Activated CD8-positive, alpha-beta memory T cell treated with anti-CD3 and anti-CD28 coated beads for 4 hours (primary cell): ENCODE measurements around the gene POLR2J2.
"Not testable (repeated sequence)": the region's sequence is repeated elsewhere in the genome, so short reads cannot be mapped to it uniquely, and the experiment has no call there.

Experiments
- DNase-seq, 2 donors: peaks; one replicate each; pipeline ENCODE4 v3.0.0-alpha.2; 2020; ENCODE audit warnings: low read depth in 2 of 2

POLR2J2 gene

DNA sequence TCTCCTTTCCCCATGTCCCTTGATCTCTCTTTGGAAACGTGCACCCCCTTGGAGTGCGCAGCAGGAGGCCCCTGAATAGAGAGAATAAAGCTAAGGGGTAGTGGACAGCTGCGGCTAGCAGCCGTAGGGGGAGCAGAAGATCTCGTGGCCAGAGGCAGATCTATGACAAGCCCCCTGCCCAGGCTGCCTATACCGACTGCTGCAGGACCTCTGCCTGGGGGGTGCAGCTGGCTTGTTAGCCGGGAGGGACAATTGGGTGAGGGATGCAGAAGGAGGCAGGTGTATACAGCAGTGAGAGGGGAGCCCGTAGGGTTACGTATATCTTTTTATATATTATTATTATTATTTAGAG, 469 bp upstream of the POLR2J2 start:
- not testable (repeated sequence) for DNase-seq

DNA sequence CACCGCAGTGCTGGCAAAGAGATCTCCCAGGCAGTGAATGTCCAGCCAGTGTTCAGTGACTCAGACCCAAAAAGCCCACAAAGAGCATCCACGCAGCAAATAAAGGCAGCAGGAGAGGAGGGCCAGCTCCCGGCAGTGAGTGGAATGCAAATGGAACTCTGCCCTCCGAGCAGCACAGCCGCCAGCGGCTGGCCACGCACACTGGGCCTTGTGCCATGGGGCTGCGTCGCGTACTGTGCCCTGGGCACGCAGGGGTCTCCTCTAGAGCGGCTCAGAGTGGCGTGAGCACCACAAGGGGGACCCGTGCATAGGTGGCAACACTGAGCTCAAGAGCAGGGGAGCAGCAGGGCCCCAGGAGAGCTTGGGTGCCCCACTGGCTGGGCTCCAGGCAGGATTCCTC, 3.9 kb downstream of the POLR2J2 start:
- not testable (repeated sequence) for DNase-seq

- DNase-seq = not testable (repeated sequence)
Measured at GRCh38 chr7:102666850-102667249, 4.6 kb downstream of the POLR2J2 start.

- not testable (repeated sequence) for DNase-seq
Measured at GRCh38 chr7:102664765-102665164, 6.7 kb downstream of the POLR2J2 start.

GRCh38 chr7:102649924-102650323, 21.5 kb downstream of the POLR2J2 start, which contains the start of gene SPDYE2B:
TSS of gene SPDYE2B (plus strand) at chr7:102650319. CDS start at chr7:102652349, 2,030 bp downstream.
- not testable (repeated sequence) for DNase-seq

- not testable (repeated sequence) for DNase-seq
Measured at GRCh38 chr7:102647813-102648212, 23.6 kb downstream of the POLR2J2 start.

DNA sequence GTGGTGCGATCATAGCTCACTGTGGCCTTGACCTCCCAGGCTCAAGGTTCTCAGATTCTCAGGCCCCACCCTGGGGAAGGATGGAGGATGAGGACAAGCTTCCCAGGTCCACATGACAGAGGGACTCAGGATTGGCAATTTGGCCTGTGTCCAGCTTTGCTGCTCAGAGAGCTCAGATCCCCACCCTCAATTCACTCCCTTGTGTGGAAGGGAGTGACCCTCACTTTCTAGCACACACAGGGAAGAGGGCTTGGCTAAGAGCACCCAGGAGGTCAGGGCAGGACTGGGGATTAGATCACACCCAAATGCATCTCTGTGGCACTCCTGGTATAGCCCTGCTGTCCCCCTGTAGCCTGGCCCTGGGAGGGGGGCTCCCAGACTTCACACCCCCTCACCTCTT, 28.1 kb downstream of the POLR2J2 start:
- not testable (repeated sequence) for DNase-seq

- not testable (repeated sequence) for DNase-seq
Measured at GRCh38 chr7:102642691-102643090, 28.8 kb downstream of the POLR2J2 start, which contains the start of gene UPK3BL1. TSS of gene UPK3BL1 (minus strand) at chr7:102642791. CDS start at chr7:102642741, 50 bp downstream.

- DNase-seq = not testable (repeated sequence)
Measured at GRCh38 chr7:102638848-102639247, 32.6 kb downstream of the POLR2J2 start.

DNA sequence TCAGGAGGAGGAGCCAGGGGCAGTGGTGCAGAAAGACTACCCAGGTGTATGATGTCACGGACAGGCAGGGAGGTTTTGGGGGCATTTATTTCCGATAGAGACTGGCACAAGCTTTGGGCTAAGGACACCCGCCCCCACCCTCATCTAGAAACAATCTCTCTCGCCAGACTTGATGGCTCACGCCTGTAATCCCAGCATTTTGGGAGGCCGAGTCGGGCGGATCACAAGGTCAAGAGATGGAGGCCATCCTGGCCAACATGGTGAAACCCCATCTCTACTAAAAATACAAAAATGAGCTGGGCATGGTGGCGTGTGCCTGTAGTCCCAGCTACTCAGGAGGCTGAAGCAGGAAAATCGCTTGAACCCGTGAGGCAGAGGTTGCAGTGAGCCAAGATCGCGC, 34.5 kb downstream of the POLR2J2 start:
- DNase-seq = not testable (repeated sequence)

DNA sequence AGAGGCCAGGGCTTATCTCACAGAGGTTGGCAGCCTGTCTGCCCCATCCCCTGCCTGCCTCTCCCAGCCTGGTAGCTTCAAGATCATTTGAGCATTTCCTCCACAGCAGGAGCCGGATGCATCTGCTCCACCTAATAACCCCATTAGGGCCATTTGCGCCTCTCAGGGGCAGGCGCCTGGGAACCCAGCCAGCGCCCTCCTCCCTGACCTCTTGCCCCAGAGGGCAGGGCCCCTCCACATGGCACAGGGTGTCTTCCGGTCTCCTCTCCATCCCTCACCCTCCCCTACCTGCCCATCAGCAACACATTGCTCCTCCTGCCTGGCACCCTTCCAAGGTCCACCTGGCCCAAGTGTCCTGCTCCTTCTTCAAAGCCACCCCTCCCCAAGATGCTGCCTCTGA, 36.1 kb downstream of the POLR2J2 start:
- not testable (repeated sequence) for DNase-seq

GRCh38 chr7:102634299-102634698, 37.2 kb downstream of the POLR2J2 start:
- not testable (repeated sequence) for DNase-seq

- not testable (repeated sequence) for DNase-seq
Measured at GRCh38 chr7:102630622-102631021, 40.8 kb downstream of the POLR2J2 start.

DNA sequence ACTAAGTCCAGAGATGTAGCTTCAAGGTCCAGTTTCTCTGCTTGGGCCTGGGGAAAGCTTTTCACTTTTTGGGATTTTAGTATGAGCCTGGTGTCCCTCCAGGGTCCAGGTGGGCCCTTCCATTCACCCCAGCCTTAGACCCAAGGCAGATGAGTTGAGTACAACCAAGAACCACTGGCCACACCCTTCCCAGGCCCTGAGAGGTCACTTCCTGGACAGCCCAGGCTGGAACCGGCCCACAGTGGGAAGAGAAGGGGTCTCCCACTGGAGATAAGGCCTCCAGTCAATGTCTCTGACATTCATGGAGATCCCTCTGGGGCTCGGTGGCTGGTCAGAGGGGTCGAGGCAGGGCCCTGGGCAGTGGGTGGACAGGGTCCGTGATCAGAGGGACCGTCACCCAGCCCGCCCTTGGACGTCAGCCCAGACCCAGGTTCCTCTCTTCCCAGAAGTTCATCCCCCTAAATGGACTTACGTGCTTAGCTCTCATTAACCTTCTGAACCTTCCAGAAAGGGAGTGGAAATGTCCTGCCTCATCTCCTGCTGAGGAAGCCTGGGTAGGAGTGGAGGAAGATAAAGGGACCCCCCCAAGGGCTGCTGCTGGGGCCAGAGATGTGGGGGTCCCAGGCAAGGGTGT, 44.1 kb downstream of the POLR2J2 start:
- not testable (repeated sequence) for DNase-seq

DNA sequence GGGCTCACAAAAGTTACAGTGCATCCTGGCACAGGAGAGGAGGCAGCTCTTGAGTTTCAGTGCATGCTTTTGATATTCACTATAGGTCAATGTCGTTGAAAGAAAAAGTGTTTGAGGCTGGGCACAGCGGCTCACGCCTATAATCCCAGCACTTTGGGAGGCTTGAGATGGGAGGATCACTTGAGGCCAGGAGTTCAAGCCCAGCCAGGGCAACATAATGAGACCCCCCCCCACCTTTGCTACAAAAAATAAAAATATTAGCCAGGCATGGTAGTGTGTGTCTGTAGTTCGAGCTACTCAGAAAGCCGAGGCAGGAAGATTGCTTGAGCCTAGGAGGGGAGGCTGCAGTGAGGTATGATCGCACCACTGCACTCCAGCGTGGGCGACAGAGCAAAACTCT, 53.3 kb downstream of the POLR2J2 start:
- DNase-seq = not testable (repeated sequence)

DNA sequence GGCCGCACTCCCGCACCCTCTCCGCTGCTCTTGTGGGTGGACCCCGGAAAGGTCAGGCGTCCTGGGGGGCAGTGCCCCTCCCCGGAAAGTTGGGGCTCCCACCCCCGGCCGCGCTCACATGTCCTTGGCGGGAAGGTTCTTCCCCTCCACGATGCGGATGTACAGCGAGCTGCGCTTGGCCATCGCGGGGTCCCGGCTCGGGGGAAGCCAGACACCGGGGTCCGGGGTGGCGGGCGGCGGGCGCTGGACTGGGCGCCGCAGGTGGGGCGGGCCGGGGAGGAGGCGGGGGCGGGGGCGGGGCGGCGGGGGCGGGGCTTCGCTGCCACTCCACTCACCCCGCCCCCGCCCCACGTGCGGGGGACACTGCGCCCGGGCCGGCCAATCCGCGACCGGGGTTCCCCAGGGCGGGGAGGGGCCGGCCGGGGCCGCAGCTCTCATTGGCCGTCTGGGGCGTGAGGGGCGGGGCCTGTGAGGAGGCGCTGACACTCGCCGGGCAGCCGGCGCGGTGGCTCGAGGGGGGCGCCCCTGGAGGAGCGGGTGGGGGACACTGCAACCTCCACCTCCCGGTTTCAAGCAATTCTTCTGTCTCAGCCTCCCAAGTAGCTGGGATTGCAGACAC, 54.8 kb downstream of the POLR2J2 start, which contains the start of gene RASA4:
RASA4 (minus strand) TSS at position 250 of the 619 bp plus-strand sequence; CDS start at position 183, 67 bp downstream.
- DNase-seq = peak in 1 of 2 donors; percentile 14
